Panc1 (cell line): Measurements from ENCODE around the gene SLC13A1.

Experiments used
- POLR2AphosphoS5 ChIP-seq: IDR thresholded peaks from 2 replicates; pipeline ENCODE4 v1.6.1; 2012; ENCODE audit warnings: mild to moderate bottlenecking, low read depth, low read length, moderate library complexity
- TF ChIP-seq, protein P1 (sequence below): fragments of 450-650 bp; IDR thresholded peaks from 2 replicates; pipeline ENCODE4 v1.5.1; 2017; ENCODE audit warnings: mild to moderate bottlenecking
- TF ChIP-seq, protein P2 (sequence below), 2 experiments: IDR thresholded peaks; 2 replicates each; pipeline ENCODE4 v1.6.1; 2011 to 2012; ENCODE audit warnings: low read depth in 2 of 2, control low read depth in 1 of 2, low read length in 1 of 2, mild to moderate bottlenecking in 1 of 2, moderate library complexity in 1 of 2; ENCODE audit not compliant: insufficient read depth in 1 of 2

DNA sequence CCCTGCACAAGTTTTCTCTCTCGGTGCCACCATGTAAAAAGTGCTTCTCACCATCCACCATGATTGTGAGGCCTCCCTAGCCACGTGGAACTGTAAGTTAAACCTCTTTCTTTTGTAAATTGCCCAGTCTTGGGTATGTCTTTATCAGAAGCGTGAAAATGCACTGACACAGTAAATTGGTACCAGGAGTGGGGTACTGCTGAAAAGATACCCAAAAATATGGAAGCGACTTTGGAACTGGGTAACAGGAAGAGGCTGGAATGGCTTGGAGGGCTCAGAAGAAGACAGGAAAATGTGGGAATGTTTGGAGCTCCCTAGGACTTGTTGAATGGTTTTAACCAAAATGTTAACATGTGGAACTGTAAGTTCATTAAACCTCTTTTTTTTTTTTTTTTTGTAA, 15.6 kb upstream of the SLC13A1 start:
- TF ChIP-seq, protein P1, sequence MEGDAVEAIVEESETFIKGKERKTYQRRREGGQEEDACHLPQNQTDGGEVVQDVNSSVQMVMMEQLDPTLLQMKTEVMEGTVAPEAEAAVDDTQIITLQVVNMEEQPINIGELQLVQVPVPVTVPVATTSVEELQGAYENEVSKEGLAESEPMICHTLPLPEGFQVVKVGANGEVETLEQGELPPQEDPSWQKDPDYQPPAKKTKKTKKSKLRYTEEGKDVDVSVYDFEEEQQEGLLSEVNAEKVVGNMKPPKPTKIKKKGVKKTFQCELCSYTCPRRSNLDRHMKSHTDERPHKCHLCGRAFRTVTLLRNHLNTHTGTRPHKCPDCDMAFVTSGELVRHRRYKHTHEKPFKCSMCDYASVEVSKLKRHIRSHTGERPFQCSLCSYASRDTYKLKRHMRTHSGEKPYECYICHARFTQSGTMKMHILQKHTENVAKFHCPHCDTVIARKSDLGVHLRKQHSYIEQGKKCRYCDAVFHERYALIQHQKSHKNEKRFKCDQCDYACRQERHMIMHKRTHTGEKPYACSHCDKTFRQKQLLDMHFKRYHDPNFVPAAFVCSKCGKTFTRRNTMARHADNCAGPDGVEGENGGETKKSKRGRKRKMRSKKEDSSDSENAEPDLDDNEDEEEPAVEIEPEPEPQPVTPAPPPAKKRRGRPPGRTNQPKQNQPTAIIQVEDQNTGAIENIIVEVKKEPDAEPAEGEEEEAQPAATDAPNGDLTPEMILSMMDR, result no peak
- no peak for TF ChIP-seq POLR2AphosphoS5
- TF ChIP-seq, protein P2, sequence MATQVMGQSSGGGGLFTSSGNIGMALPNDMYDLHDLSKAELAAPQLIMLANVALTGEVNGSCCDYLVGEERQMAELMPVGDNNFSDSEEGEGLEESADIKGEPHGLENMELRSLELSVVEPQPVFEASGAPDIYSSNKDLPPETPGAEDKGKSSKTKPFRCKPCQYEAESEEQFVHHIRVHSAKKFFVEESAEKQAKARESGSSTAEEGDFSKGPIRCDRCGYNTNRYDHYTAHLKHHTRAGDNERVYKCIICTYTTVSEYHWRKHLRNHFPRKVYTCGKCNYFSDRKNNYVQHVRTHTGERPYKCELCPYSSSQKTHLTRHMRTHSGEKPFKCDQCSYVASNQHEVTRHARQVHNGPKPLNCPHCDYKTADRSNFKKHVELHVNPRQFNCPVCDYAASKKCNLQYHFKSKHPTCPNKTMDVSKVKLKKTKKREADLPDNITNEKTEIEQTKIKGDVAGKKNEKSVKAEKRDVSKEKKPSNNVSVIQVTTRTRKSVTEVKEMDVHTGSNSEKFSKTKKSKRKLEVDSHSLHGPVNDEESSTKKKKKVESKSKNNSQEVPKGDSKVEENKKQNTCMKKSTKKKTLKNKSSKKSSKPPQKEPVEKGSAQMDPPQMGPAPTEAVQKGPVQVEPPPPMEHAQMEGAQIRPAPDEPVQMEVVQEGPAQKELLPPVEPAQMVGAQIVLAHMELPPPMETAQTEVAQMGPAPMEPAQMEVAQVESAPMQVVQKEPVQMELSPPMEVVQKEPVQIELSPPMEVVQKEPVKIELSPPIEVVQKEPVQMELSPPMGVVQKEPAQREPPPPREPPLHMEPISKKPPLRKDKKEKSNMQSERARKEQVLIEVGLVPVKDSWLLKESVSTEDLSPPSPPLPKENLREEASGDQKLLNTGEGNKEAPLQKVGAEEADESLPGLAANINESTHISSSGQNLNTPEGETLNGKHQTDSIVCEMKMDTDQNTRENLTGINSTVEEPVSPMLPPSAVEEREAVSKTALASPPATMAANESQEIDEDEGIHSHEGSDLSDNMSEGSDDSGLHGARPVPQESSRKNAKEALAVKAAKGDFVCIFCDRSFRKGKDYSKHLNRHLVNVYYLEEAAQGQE (IDR thresholded peaks at IDR 0.05; ENCODE audit: insufficient read depth in 1 of 2, low read depth in 2 of 2, low read length in 1 of 2), result no peak
